Measurements from ENCODE around the gene TTLL6.
"Not testable (repeated sequence)": the region's sequence is repeated elsewhere in the genome, so short reads cannot be mapped to it uniquely, and the experiment has no call there.

Gene TTLL6

DNA sequence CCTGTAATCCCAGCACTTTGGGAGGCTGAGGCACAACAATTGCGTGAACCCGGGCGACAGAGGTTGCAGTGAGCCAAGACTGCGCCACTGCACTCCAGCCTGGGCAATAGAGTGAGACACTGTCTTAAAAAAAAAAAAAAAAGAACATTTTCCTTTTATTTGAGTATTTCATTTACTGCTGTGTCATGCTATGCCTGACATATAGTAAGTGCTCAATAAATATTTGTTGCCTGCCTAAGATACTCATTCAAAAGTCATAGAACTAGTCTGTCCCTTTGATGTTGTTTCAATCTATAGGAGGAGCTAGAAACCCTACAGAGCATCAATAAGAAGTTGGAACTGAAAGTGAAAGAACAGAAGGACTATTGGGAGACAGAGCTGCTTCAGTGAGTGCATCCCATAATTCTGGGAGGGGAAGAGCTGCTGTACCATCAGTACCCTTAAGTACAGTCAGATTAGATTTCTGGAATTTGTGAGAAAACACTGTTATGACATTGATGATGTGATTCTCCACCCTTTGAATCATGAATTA is 33.8 kb upstream of the TTLL6 start:
- no peak overlapping the region for H3K4me3 ChIP-seq (ENCODE audit: low read depth, low read length)
- no peaks in the 10 kb centered on the region for H3K9me3 ChIP-seq (ENCODE audit: severe bottlenecking)
- no peak for TF ChIP-seq CTCF (IDR thresholded peaks at IDR 0.05; ENCODE audit: low read depth, low read length)
- H3K36me3 ChIP-seq = peaks cover 73% of the 10 kb centered on the region
- DNase-seq = no peak
- H3K27ac ChIP-seq = no peak overlapping the region
- no peaks in the 10 kb centered on the region for H3K27me3 ChIP-seq (ENCODE audit: insufficient read depth, low read depth, severe bottlenecking)

GRCh38 chr17:48843187-48843900 is 26.3 kb upstream of the TTLL6 start:
- no peaks in the 10 kb centered on the region for H3K27me3 ChIP-seq (ENCODE audit: insufficient read depth, low read depth, severe bottlenecking)
- no peak for DNase-seq
- peaks cover 40% of the 10 kb centered on the region for H3K36me3 ChIP-seq
- H3K27ac ChIP-seq = no peak overlapping the region
- H3K9me3 ChIP-seq (ENCODE audit: severe bottlenecking) = no peaks in the 10 kb centered on the region
- no peak overlapping the region for H3K4me3 ChIP-seq (ENCODE audit: low read depth, low read length)
- TF ChIP-seq CTCF (IDR thresholded peaks at IDR 0.05; ENCODE audit: low read depth, low read length) = no peak

DNA sequence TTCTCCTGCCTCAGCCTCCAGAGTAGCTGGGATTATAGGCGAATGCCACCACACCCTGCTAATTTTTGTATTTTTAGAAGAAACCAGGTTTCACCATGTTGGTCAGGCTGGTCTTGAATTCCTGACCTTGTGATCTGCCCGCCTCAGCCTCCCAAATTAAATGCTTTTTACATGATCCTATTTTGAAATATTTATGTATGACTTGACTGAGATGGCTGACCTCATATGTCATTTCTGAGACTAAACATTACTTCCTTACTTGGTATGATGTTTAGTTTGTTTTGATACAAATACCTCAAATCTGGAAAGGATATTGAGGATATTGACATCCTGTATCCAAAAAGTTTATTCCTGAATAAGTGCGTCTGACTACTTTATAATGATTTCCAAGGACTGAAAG is 25.7 kb upstream of the TTLL6 start:
- no peaks in the 10 kb centered on the region for H3K9me3 ChIP-seq (ENCODE audit: severe bottlenecking)
- peaks cover 34% of the 10 kb centered on the region for H3K36me3 ChIP-seq
- no peaks in the 10 kb centered on the region for H3K27me3 ChIP-seq (ENCODE audit: insufficient read depth, low read depth, severe bottlenecking)
- no peak overlapping the region for H3K4me3 ChIP-seq (ENCODE audit: low read depth, low read length)
- no peak overlapping the region for H3K27ac ChIP-seq
- no peak for TF ChIP-seq CTCF (IDR thresholded peaks at IDR 0.05; ENCODE audit: low read depth, low read length)
- no peak for DNase-seq

DNA sequence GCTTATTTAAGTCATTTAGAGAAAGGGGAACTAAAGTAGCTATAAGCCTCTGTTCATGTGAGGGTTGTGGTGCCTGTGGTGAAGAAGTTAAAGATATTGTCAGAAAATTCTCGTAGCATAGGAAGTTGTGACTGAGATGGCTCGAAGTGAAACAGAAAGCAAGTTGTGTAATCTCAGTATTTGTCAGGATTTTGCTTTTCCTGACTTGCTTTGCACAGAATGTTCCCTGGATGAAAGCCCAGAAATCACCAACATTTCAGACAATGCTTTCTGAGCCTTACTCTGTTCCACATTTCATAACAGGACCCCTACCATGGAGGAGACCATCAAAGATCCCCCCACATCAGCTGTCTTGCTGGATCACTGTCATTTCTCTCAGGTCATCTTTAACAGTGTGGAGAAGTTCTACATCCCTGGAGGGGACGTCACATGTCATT is 24.4 kb upstream of the TTLL6 start:
- Histone ChIP-seq H3K36me3 (peaks cover 34% of the 10 kb centered on the region), H3K9me3 (ENCODE audit: severe bottlenecking) (no peaks in the 10 kb centered on the region), H3K4me3 (ENCODE audit: low read depth, low read length) (no peak overlapping the region), H3K27me3 (ENCODE audit: insufficient read depth, low read depth, severe bottlenecking) (no peaks in the 10 kb centered on the region), H3K27ac (no peak overlapping the region)
- TF ChIP-seq CTCF (IDR thresholded peaks at IDR 0.05; ENCODE audit: low read depth, low read length) = no peak
- DNase-seq = no peak

DNA sequence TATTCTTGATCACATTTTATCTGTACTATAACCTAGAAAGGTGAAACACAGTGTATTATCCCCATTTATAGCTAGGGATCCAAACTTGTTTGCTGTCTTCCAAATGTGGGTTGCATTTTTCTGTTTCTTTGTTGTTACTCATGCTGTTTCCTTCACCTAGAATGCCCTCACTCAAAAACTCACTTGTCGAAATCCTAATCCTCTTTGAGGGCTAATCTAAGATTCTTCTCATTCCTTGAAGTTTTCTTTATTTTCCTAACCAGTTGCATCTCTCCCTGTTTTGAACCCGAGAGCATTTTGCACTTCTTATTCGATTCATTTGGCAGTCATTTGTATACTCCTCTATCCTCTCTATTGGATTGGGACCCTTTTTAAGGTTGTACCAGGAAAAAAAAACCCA is 23.4 kb upstream of the TTLL6 start:
- H3K27ac ChIP-seq = no peak overlapping the region

DNA sequence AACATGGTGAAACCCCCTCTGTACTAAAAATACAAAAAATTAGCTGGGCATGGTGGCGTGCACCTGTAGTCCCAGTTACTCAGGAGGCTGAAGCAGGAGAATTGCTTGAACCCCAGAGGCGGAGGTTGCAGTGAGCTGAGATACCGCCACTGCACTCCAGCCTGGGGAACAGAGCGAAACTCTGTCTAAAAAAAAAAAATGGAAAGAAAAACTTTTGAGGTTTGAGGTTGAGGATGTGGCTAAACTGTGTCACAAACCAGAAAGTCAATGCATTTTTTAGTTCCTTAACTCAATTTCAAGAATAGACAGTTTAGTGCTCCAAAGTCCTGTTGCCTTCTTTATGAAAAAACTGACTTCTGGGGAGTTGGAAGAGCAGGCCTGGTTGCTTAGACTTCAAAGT is 20.4 kb upstream of the TTLL6 start:
- H3K4me3 ChIP-seq (ENCODE audit: low read depth, low read length); DNase-seq; H3K27ac ChIP-seq; H3K27me3 ChIP-seq (ENCODE audit: insufficient read depth, low read depth, severe bottlenecking); H3K36me3 ChIP-seq; H3K9me3 ChIP-seq (ENCODE audit: severe bottlenecking): not testable (repeated sequence)

More for the DNA sequence above, 23.4 kb upstream of the TTLL6 start:
- no peak overlapping the region for H3K4me3 ChIP-seq (ENCODE audit: low read depth, low read length)
- H3K9me3 ChIP-seq (ENCODE audit: severe bottlenecking) = no peaks in the 10 kb centered on the region
- no peak for DNase-seq
- no peaks in the 10 kb centered on the region for H3K27me3 ChIP-seq (ENCODE audit: insufficient read depth, low read depth, severe bottlenecking)
- peaks cover 34% of the 10 kb centered on the region for H3K36me3 ChIP-seq
- TF ChIP-seq CTCF (IDR thresholded peaks at IDR 0.05; ENCODE audit: low read depth, low read length) = no peak
